T-helper 17 cell (primary cell): ENCODE results near the gene UROC1. TPM values are rescaled to one million over a fixed set of nuclear protein-coding genes. Genes with fewer than 3 reads are reported as not detected.

Source experiments
- ATAC-seq: fragments of 150-1000 bp; cut with Tn5 transposase; 2 replicates; pipeline ENCODE4 v1.10.0; 2021; ENCODE audit warnings: mild to moderate bottlenecking, moderate library complexity
- DNase-seq, 3 donors: peaks; one replicate each; pipeline versions ENCODE4 v3.0.0 to v3.0.0-alpha.2; 2020 to 2021
- H3K9me3 ChIP-seq: one replicate; pipeline ENCODE4 v1.7.0; 2013; ENCODE audit warnings: low read length, mild to moderate bottlenecking; ENCODE audit not compliant: control insufficient read depth, poor library complexity, severe bottlenecking
- H3K27ac Mint-ChIP-seq: one replicate; pipeline ENCODE4 v1.8.0; 2022; ENCODE audit warnings: mild to moderate bottlenecking, moderate library complexity, mixed read lengths
- H3K27me3 Mint-ChIP-seq: one replicate; pipeline ENCODE4 v1.8.0; 2022; ENCODE audit warnings: mixed read lengths
- H3K36me3 Mint-ChIP-seq: one replicate; pipeline ENCODE4 v1.8.0; 2022; ENCODE audit warnings: low read depth, mixed read lengths
- H3K4me1 Mint-ChIP-seq: one replicate; pipeline ENCODE4 v1.8.0; 2022; ENCODE audit warnings: mild to moderate bottlenecking, mixed read lengths
- H3K4me3 Mint-ChIP-seq: one replicate; pipeline ENCODE4 v1.8.0; 2022; ENCODE audit warnings: mild to moderate bottlenecking, moderate library complexity, mixed read lengths
- total RNA-seq, 4 donors: library from RNA in 2 of 4; stranded (reverse) in 2 of 4; gene quantifications; one replicate each; pipeline ENCODE4 v1.2.3 and lab custom pipeline; 2022 to 2026

Gene UROC1
- total RNA-seq, 2 donors from 2014 or later: not detected

GRCh38 chr3:126433496-126434263, 83.9 kb downstream of the UROC1 start:
- Mint-ChIP-seq H3K27ac (peak overlapping the region; percentile 66), H3K4me1 (no peaks in the 10 kb centered on the region), H3K4me3 (no peak overlapping the region), H3K27me3 (no peaks in the 10 kb centered on the region), H3K36me3 (peaks cover 9% of the 10 kb centered on the region)
- ATAC-seq (no peak), DNase-seq (no peak)
- no peaks in the 10 kb centered on the region for H3K9me3 ChIP-seq

- H3K27ac Mint-ChIP-seq: no peak overlapping the region
- H3K4me3 Mint-ChIP-seq: no peak overlapping the region
- no peaks in the 10 kb centered on the region for H3K4me1 Mint-ChIP-seq
- H3K36me3 Mint-ChIP-seq: peaks cover 7% of the 10 kb centered on the region
- ATAC-seq: no peak
- no peaks in the 10 kb centered on the region for H3K27me3 Mint-ChIP-seq
- DNase-seq: no peak
- H3K9me3 ChIP-seq: no peaks in the 10 kb centered on the region
These were observed 84.5 kb downstream of the UROC1 start for GRCh38 chr3:126433105-126433430.

GRCh38 chr3:126432361-126433104, 85.0 kb downstream of the UROC1 start:
- peaks cover 7% of the 10 kb centered on the region for H3K36me3 Mint-ChIP-seq
- DNase-seq (no peak), ATAC-seq (no peak)
- no peak overlapping the region for H3K27ac Mint-ChIP-seq
- H3K27me3 Mint-ChIP-seq: no peaks in the 10 kb centered on the region
- no peak overlapping the region for H3K4me3 Mint-ChIP-seq
- no peaks in the 10 kb centered on the region for H3K9me3 ChIP-seq
- no peaks in the 10 kb centered on the region for H3K4me1 Mint-ChIP-seq

Other genes with a start within 250 kb of the UROC1 start
- gene KLF15, start 160.4 kb downstream of the UROC1 start, total RNA-seq: under 1 TPM in 1 of 2 donors, not detected in 1; 0.39 TPM
- not detected for gene CFAP100, start 122.9 kb downstream of the UROC1 start, total RNA-seq
- 10 to 100 TPM; 57.2 to 59.0 TPM for gene ZXDC, start 41.9 kb downstream of the UROC1 start, total RNA-seq
- under 1 TPM; 0.15 to 0.18 TPM for gene CHST13, start 6.4 kb upstream of the UROC1 start, total RNA-seq
- not detected for gene C3orf22, start 41.2 kb upstream of the UROC1 start, total RNA-seq
- gene TXNRD3, start 137.4 kb upstream of the UROC1 start, total RNA-seq: under 1 TPM; 0.50 TPM
- gene CHCHD6, start 186.5 kb upstream of the UROC1 start, total RNA-seq: 10 to 100 TPM; 10.5 to 14.9 TPM